ENCODE measurements around the gene PRKG1. TPM values are rescaled to one million over a fixed set of nuclear protein-coding genes. Genes with fewer than 3 reads are reported as not detected.

Gene PRKG1
- total and polyA plus RNA-seq, 7 donors, result 4.5 to 49.0 (median 31.7) TPM

DNA sequence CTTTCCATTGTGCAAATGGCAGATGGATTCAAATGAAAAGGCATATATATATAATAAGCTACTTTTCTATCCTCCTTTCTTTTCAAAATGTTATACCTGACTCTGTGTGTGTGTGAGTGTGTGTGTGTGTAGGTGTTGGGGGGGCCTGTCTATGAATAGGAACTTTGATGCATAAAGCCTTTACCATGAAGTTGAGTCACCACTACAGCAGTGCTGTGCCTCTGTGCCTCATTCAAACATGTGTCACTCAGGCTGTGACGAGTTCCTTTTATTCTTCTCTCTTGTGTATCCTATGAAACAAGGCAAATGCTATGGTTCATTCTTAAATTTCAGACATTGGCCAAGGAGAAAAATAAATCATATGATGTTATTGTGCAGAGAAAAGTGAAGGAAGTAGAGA, 1187.1 kb downstream of the PRKG1 start:
- no peak overlapping the region for H3K27ac ChIP-seq
- 59 to 82% (median 76%) methylated on average over 1 of the region's 1 CpG for WGBS, 3 donors
- TF ChIP-seq, protein P1, sequence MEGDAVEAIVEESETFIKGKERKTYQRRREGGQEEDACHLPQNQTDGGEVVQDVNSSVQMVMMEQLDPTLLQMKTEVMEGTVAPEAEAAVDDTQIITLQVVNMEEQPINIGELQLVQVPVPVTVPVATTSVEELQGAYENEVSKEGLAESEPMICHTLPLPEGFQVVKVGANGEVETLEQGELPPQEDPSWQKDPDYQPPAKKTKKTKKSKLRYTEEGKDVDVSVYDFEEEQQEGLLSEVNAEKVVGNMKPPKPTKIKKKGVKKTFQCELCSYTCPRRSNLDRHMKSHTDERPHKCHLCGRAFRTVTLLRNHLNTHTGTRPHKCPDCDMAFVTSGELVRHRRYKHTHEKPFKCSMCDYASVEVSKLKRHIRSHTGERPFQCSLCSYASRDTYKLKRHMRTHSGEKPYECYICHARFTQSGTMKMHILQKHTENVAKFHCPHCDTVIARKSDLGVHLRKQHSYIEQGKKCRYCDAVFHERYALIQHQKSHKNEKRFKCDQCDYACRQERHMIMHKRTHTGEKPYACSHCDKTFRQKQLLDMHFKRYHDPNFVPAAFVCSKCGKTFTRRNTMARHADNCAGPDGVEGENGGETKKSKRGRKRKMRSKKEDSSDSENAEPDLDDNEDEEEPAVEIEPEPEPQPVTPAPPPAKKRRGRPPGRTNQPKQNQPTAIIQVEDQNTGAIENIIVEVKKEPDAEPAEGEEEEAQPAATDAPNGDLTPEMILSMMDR (IDR thresholded peaks at IDR 0.05), result no peak

DNA sequence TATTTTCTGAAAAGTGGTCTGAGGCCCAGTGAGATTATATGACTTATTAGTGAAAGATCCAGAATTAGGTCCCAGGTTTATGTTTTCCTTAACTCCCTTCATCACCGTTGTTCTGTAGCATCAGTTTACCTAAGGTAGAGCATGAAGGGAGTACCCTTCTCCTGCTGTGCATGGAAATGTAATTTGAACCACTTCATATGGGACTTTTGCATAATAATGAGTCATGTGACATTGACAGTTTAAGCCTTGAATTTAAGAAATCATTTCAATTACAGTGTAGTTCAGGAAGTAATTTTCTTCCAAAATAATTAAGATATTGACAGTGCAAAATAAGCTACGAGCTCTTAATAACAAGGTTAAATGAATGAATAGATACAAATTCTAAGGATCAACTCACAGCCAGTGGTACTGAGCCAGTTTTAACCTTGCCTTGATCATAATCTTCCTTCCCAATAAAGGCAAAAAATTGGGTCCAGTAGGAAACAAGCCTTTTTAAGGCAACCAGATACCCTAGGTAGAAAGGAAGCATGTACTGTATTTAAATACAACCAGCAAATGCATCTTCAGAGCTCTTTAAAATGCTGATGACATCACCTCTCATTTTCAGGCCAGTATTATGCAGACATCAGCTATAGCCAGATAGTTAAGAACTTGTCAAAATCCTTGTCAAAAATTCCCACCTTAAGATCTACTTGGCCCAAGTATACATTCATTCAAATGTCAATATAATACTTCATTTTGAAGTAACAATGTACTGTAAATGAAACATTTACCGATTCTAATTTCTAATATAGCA, 1191.0 kb downstream of the PRKG1 start:
- 78 to 82% (median 81%) methylated on average over 3 of the region's 3 CpGs for WGBS, 3 donors
- intact Hi-C loops (cut with DNase I), result no loop called here
- Histone ChIP-seq H3K27me3 (ENCODE audit: insufficient read depth in 3 of 3, low read length in 2 of 3) (no peaks in the 10 kb centered on the region), H3K27ac (no peak overlapping the region), H3K9me3 (no peaks in the 10 kb centered on the region), H3K4me3 (no peak overlapping the region), H3K4me1 (peaks cover 9% of the 10 kb centered on the region), H3K36me3 (ENCODE audit: insufficient read depth in 1 of 2, low read depth in 1 of 2) (no peaks in the 10 kb centered on the region)
- TF ChIP-seq, protein P1 (IDR thresholded peaks at IDR 0.05), result no peak
- DNase-seq, result no peak
- ATAC-seq, result no peak

More for the DNA sequence above, 1187.1 kb downstream of the PRKG1 start:
- no peaks in the 10 kb centered on the region for H3K36me3 ChIP-seq (ENCODE audit: insufficient read depth in 1 of 2, low read depth in 1 of 2)
- ATAC-seq, result no peak
- intact Hi-C loops (cut with DNase I), result no loop called here
- H3K4me3 ChIP-seq, result no peak overlapping the region
- peaks cover 27% of the 10 kb centered on the region for H3K4me1 ChIP-seq
- H3K9me3 ChIP-seq, result no peaks in the 10 kb centered on the region
- no peak for DNase-seq
- no peaks in the 10 kb centered on the region for H3K27me3 ChIP-seq (ENCODE audit: insufficient read depth in 3 of 3, low read length in 2 of 3)

DNA sequence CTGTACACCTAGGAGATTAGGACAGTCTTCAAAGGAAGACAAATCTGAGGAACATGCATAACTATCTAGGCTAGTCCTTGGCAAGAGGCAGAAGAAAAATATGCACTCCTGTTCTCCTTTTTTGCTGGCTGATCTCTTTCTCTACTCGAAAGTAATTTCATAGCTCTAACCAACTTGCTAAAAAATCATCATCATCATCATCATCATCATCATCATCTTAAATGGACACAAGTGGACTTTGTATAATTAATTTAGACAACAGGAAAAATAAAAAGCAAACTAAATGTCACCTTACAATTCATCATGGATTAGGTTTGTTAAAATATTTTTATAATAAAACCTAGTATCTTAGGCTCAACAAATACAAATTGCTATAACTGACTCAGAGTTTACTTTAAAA, 1192.6 kb downstream of the PRKG1 start:
- ATAC-seq, result no peak
- peaks cover 0 to 2% of the 10 kb centered on the region in 2 donors for H3K36me3 ChIP-seq (ENCODE audit: insufficient read depth in 1 of 2, low read depth in 1 of 2)
- H3K4me3 ChIP-seq, result no peak overlapping the region
- WGBS, 3 donors, result 63 to 80% (median 74%) methylated on average over 1 of the region's 1 CpG
- no peak overlapping the region for H3K27ac ChIP-seq
- no peak for DNase-seq
- no peaks in the 10 kb centered on the region for H3K9me3 ChIP-seq
- H3K4me1 ChIP-seq, result peaks cover 7% of the 10 kb centered on the region
- intact Hi-C loops (cut with DNase I), result no loop called here
- no peaks in the 10 kb centered on the region for H3K27me3 ChIP-seq (ENCODE audit: insufficient read depth in 3 of 3, low read length in 2 of 3)
- TF ChIP-seq, protein P1 (IDR thresholded peaks at IDR 0.05), result no peak

DNA sequence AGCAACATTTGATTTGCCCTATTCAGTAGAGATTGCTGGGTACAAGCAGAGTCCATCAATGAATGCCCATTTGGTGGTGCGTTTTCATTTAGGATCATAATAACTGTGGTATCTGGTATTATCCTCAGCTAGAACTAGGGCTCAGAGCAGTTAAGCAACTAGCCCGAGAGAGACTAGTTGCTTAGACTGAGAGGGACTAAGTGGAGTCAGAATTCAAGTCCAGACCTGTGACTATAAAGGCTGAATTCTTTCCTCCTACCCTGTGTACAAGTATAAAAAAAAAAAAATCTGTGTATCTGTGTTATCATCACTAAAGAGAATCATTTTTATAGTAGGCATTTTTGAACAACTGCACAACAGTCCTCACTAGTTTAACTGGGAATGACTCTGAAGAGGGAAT, 1194.5 kb downstream of the PRKG1 start:
- H3K4me1 ChIP-seq, result peaks cover 7% of the 10 kb centered on the region
- intact Hi-C loops (cut with DNase I), result no loop called here
- 93 to 96% (median 94%) methylated on average over 2 of the region's 2 CpGs for WGBS, 3 donors
- DNase-seq (no peak), ATAC-seq (no peak)
- H3K4me3 ChIP-seq, result no peak overlapping the region
- H3K27ac ChIP-seq, result no peak overlapping the region
- TF ChIP-seq, protein P1 (IDR thresholded peaks at IDR 0.05), result no peak
- H3K9me3 ChIP-seq, result no peaks in the 10 kb centered on the region
- peaks cover 0 to 15% of the 10 kb centered on the region in 2 donors for H3K36me3 ChIP-seq (ENCODE audit: insufficient read depth in 1 of 2, low read depth in 1 of 2)
- H3K27me3 ChIP-seq (ENCODE audit: insufficient read depth in 3 of 3, low read length in 2 of 3), result no peaks in the 10 kb centered on the region
